ENCODE measurements around the gene IFIT2. TPM values are rescaled to one million over a fixed set of nuclear protein-coding genes. Genes with fewer than 3 reads are reported as not detected.
"Not testable (repeated sequence)": the region's sequence is repeated elsewhere in the genome, so short reads cannot be mapped to it uniquely, and the experiment has no call there.

Gene IFIT2
- total RNA-seq, 1 experiment from 2014 or later: 1.7 TPM

- intact Hi-C loops (cut with micrococcal nuclease; ENCODE audit: unreplicated experiment): no loop called here
- DNase-seq (ENCODE audit: low spot score): no peak
- BruUV-seq (replicated peaks): no TSS peak
These were observed 17.8 kb upstream of the IFIT2 start for GRCh38 chr10:89283936-89284475.

GRCh38 chr10:89284711-89285110, 17.1 kb upstream of the IFIT2 start:
- H3K4me3 ChIP-seq (ENCODE audit: low read depth, low read length, poor library complexity, severe bottlenecking); H3K27ac ChIP-seq (ENCODE audit: low read depth, low read length, poor library complexity, severe bottlenecking); H3K36me3 ChIP-seq (ENCODE audit: insufficient read depth, low read length, poor library complexity, severe bottlenecking); BruUV-seq (replicated peaks); intact Hi-C loops (cut with micrococcal nuclease; ENCODE audit: unreplicated experiment); H3K27me3 ChIP-seq (replicated peaks; ENCODE audit: insufficient read depth, low read depth, low read length, poor library complexity); DNase-seq (ENCODE audit: low spot score); POLR2A ChIA-PET (ENCODE audit: low non-redundant PET); CTCF ChIA-PET; H3K9me3 ChIP-seq (ENCODE audit: low read depth, low read length, poor library complexity, severe bottlenecking); H3K4me1 ChIP-seq (ENCODE audit: insufficient read depth, low read length, poor library complexity, severe bottlenecking): not testable (repeated sequence)

More at GRCh38 chr10:89283936-89284475, 17.8 kb upstream of the IFIT2 start:
- no peaks in the 10 kb centered on the region for H3K9me3 ChIP-seq (ENCODE audit: low read depth, low read length, poor library complexity, severe bottlenecking)
- TF ChIP-seq EZH2 (IDR thresholded peaks at IDR 0.05; ENCODE audit: borderline replicate concordance, low read depth, low read length, poor library complexity, severe bottlenecking) (no peak), CTCF (conservative IDR thresholded peaks at IDR 0.05; ENCODE audit: low read depth, low read length) (no peak)
- no peaks in the 10 kb centered on the region for H3K27me3 ChIP-seq (replicated peaks; ENCODE audit: insufficient read depth, low read depth, low read length, poor library complexity)
- H3K36me3 ChIP-seq (ENCODE audit: insufficient read depth, low read length, poor library complexity, severe bottlenecking): no peaks in the 10 kb centered on the region
- peaks cover 8% of the 10 kb centered on the region for H3K4me1 ChIP-seq (ENCODE audit: insufficient read depth, low read length, poor library complexity, severe bottlenecking)
- POLR2A ChIA-PET (ENCODE audit: low non-redundant PET): no interaction called here
- CTCF ChIA-PET: no interaction called here
- H3K4me3 ChIP-seq (ENCODE audit: low read depth, low read length, poor library complexity, severe bottlenecking): no peak overlapping the region
- H3K27ac ChIP-seq (ENCODE audit: low read depth, low read length, poor library complexity, severe bottlenecking): no peak overlapping the region

GRCh38 chr10:89285303-89285702, 16.5 kb upstream of the IFIT2 start:
- BruUV-seq (replicated peaks); CTCF ChIA-PET: not testable (repeated sequence)

GRCh38 chr10:89294721-89295239, 7.1 kb upstream of the IFIT2 start:
- Histone ChIP-seq H3K27me3 (replicated peaks; ENCODE audit: insufficient read depth, low read depth, low read length, poor library complexity) (no peaks in the 10 kb centered on the region), H3K27ac (ENCODE audit: low read depth, low read length, poor library complexity, severe bottlenecking) (no peak overlapping the region), H3K4me3 (ENCODE audit: low read depth, low read length, poor library complexity, severe bottlenecking) (no peak overlapping the region), H3K9me3 (ENCODE audit: low read depth, low read length, poor library complexity, severe bottlenecking) (no peaks in the 10 kb centered on the region), H3K36me3 (ENCODE audit: insufficient read depth, low read length, poor library complexity, severe bottlenecking) (no peaks in the 10 kb centered on the region), H3K4me1 (ENCODE audit: insufficient read depth, low read length, poor library complexity, severe bottlenecking) (no peaks in the 10 kb centered on the region)
- TF ChIP-seq CTCF (conservative IDR thresholded peaks at IDR 0.05; ENCODE audit: low read depth, low read length): no peak
- no peak for TF ChIP-seq EZH2 (IDR thresholded peaks at IDR 0.05; ENCODE audit: borderline replicate concordance, low read depth, low read length, poor library complexity, severe bottlenecking)
- intact Hi-C loops (cut with micrococcal nuclease; ENCODE audit: unreplicated experiment): loop anchor here (5.0 kb wide), 1 partner anchor 73 kb away; no protein-coding TSS in a partner anchor
- no peak for DNase-seq (ENCODE audit: low spot score)
- POLR2A ChIA-PET (ENCODE audit: low non-redundant PET): no interaction called here
- no TSS peak for BruUV-seq (replicated peaks)
- CTCF ChIA-PET: no interaction called here

More at GRCh38 chr10:89285303-89285702, 16.5 kb upstream of the IFIT2 start:
- H3K27me3 ChIP-seq (replicated peaks; ENCODE audit: insufficient read depth, low read depth, low read length, poor library complexity); intact Hi-C loops (cut with micrococcal nuclease; ENCODE audit: unreplicated experiment); H3K36me3 ChIP-seq (ENCODE audit: insufficient read depth, low read length, poor library complexity, severe bottlenecking); POLR2A ChIA-PET (ENCODE audit: low non-redundant PET); H3K4me3 ChIP-seq (ENCODE audit: low read depth, low read length, poor library complexity, severe bottlenecking); H3K27ac ChIP-seq (ENCODE audit: low read depth, low read length, poor library complexity, severe bottlenecking); DNase-seq (ENCODE audit: low spot score); H3K4me1 ChIP-seq (ENCODE audit: insufficient read depth, low read length, poor library complexity, severe bottlenecking); H3K9me3 ChIP-seq (ENCODE audit: low read depth, low read length, poor library complexity, severe bottlenecking): not testable (repeated sequence)

All from A673 (cell line).